HG02588 (cell line): ENCODE results near the gene C19orf12.
"Not testable (repeated sequence)": the region's sequence is repeated elsewhere in the genome, so short reads cannot be mapped to it uniquely, and the experiment has no call there.

ENCODE experiments used
- ATAC-seq: cut with Tn5 transposase; IDR thresholded peaks from one replicate; pipeline ENCODE4 v1.9.1; 2021; ENCODE audit warnings: mild to moderate bottlenecking, moderate library complexity; ENCODE audit not compliant: unreplicated experiment

The C19orf12 gene

DNA sequence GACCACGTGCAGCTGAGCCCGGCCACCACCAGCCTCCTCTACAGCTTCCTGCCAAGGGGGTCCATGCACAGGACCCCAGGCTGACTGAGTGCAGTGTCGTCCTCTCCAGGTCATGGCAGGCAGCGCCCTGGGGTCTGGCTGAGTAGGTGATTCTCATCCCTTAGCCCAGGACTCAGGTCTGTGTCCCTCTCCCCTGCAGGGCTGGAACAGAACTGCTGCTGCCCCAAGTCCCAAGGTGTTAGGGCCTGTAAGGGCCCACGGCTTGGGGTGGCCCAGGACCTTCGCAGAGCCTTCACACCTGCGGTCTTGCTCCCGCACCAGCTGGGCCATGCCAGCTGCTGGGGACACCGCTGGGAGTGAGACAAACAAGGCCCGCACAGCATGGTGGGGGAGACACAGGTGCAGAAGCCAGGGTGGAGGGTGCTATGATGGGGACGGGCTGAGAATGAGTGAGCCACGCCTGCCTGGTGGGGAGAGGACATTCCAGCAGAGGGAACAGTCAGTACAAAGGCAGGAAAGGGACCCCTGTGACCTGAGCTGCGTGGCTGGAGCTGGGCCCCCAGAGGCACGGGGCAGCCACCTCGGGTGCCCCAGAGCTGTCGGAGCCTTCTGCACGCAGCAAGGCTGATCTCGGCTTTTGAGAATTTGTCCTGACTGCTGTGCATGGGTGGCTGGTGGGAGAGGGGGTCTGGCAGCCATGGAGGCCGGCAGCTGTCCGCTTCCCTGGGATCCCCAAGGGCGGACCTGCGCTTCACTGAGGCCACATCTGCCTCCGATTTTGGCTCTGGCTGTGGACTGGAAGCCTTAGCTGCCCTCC is 37.9 kb downstream of the C19orf12 start:
- no peak for ATAC-seq

DNA sequence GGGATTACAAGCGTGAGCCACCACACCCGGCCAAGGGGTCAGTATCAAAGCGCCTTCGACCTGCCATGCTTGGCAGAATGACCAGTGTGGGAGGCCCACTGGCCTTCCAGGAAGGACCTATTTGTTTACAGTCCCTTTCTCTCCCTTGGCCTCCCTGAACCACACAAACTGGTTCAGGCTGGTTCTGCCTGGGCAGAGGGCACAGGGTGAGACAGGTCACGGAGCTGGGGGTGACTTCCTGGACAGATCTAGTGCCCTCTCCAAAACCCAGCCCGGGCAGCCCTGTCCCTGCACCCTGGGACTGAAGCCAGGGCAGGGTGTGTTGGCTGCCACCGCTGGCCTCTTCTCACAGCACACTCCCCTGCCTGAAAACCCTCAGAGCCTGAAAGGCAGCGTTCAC is 38.5 kb downstream of the C19orf12 start:
- ATAC-seq: no peak

DNA sequence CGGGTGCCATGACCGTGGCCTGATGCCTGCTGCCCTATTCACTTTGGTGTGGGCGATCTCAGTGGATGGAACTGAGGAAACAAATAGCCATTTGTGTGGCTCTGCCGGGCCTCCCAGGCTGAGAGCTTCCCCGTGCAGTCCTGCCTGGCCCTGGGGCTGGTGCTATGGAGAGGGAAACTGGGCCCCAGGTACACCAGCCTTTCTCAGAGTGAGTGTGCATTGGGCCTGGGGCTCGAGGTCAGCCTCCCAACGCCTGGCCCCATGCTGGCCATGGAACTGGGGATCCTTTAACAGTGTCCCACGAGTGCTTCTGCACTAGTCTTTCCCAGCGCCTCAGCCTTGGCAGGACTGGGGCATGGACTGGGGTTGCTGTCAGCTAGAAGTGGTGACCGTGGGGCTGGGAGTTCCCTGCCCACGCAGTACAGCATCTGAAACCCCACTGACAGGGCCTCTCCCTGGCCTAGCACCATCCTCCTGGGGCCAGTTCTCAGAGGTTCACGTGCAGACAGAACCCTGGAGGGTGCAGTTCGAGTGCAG is 39.3 kb downstream of the C19orf12 start:
- ATAC-seq: no peak

DNA sequence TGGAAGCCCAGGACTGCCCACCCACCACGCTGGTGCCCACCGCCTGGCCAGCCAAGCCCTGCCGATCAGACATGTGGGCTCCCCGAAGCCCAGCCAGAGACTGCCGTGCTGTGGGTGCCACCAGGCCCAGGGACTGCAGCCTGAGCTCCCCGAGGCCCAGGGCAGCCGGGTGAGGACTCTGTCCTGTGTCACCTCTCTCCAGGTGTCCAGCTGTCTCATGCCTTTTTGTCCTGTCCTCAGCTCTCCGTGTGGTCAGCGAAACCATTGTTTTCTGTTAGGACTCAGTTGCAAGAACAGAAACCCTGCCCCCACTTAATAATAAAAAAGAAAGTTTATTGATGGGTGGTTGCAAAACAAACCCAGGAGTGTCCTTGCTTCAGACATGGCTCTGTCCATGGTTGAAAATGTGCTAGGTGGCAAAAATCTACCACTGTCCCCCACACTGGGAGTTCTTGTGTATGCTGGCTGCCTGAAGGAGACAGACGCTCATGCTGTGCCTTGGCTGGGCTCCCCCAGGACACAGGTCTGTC is 39.9 kb downstream of the C19orf12 start:
- ATAC-seq: no peak

DNA sequence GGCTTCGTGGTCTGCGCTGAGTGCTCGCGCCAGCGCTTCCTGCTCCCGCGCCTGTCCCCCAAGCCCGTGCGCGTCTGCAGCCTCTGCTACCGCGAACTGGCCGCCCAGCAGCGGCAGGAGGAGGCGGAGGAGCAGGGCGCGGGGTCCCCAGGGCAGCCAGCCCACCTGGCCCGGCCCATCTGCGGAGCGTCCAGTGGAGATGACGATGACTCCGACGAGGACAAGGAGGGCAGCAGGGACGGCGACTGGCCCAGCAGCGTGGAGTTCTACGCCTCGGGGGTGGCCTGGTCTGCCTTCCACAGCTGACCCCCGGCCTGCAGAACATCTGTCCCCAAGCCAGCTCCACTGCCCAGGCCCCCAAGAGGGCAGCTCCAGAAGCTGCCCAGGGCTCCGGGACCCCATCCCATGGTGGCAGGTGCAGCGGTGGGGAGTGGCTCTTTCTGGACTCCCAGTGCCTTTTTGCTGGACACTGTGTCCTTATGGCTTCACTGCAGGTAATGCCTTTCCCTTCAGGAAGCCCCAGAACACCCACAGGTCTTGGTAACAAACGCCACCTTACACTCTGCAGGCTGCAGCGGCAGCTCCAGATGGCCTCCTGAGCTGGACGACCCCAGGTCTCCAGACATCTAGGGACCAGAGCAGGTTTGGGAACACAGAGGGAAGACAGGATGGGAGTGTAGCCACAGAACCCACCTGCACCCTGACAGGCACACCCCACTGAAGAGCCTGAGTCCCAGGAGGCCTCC is 40.5 kb downstream of the C19orf12 start:
- ATAC-seq: no peak

- no peak for ATAC-seq
Observed at GRCh38 chr19:29673451-29674371, 41.4 kb downstream of the C19orf12 start.

DNA sequence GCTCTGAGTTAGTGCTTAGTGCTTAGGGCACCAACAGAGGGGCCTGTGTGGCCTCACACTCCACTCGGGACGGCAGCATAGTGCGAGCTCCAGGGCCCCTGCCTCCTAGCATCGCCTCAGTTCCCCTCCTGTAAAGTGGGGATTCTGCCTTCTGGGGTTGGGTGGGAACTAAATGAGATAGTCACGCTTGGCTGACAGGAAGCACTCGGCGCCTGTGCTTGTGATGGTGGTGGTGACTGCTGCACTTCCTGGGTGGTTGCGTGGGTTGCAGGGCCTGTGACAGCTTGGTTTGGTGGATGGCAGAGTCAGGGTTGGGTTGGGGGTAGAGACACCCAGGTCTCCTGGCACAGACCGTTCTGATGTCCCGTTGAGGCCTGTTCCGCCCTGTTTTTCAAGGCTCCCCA is 42.1 kb downstream of the C19orf12 start:
- peak; percentile 43 for ATAC-seq

GRCh38 chr19:29672319-29672932 is 42.6 kb downstream of the C19orf12 start:
- ATAC-seq: no peak

DNA sequence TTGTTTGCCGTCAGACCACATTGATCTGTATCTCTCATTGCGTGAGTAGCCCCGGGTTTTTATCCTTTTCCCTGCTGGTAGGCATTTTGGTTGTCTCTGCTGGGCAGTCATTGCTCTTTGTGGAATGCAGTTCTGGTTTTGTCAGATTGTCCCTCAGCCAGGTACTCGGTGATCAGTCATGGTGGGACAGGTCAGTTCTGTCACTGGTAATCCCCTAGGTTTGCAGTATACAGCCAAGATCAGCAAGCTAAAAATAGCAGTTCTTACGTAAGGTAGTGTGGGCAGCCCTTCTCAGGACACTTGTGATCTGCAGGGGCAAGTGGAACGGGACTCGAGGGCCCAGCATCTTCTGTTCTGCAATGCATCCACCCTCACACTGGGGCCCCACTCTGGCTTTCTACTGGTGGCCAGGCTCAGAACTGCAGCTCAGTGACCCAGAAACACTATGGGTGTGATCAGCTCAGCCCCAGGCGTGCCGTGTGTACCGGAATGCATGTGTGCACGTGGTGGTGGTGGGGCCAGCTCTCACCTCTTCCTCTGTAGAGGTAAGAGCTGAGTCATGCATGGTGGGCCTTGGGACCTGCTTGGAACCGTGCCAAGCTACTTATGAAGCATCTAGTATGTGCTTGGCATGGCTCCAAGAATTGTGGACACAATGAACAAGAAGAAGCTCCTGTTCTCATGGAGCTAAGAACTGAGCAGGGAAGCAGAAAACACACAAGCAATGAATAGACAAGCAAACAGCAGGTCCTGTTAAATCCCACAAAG is 43.5 kb downstream of the C19orf12 start:
- peak; percentile 59 for ATAC-seq

GRCh38 chr19:29671026-29671392 is 44.1 kb downstream of the C19orf12 start:
- ATAC-seq: not testable (repeated sequence)

- ATAC-seq: no peak
Observed at GRCh38 chr19:29670255-29670654, 44.8 kb downstream of the C19orf12 start.

DNA sequence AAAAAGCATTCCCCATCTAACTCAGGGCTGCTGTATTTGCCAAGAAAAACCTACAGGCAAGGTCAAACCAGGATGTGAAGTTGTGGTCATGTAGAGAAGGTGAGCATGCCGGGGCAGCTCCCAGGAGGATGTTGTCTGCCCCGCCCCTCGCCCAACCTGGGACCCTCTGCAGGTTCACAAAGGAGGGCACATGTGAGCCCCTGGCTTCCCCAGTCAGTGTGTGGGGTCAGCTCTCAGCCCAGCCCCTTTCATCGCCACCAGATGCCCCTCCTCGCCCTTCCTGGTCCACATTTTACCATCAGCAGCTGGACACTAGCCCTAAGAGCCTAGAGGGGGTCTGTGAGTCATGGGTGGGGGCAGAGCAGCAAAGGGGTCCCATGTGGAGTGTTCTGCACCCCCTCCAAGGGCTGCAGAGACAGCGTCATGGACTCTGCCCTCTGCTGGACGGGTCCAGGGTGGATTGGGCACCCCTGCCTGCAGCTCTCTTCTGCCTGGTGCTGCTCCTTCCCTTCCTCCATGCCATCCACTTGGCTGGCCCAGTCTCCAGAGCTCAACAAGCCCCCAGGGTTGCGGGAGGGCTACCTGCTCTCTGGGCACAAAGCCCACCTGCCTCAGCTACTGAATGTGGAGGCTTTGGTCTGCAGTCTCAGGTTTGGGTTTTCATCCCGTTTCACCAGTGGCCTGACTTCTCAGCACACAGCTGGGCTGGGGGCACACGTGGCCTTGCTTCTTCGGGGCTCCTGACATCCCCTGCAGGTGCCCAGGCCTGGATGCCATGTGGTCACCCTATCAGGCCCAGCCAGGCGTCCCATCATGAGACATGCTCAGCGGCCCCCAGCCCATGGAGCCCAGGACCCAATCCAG is 46.1 kb downstream of the C19orf12 start:
- ATAC-seq: no peak

GRCh38 chr19:29667901-29668341 is 47.1 kb downstream of the C19orf12 start:
- ATAC-seq: no peak

DNA sequence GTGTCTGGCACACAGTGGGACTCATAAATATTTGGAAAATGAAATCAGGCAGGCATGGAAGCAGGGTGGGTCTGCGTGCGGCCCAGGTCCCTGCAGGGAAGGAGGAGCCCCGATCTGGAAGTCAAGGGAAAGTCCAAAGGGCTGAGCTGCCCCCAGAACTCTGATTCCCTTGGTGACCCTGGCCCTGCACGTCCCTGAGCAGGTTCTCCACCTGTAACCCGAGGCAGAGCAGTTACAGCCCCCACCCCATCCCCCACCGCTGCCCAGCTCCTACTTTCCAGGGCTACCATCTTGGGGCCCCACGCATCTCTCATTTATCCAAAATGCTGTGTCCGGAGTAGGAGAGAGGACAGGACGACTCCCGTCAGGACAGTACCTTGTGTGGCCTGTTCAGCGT is 47.7 kb downstream of the C19orf12 start:
- no peak for ATAC-seq

DNA sequence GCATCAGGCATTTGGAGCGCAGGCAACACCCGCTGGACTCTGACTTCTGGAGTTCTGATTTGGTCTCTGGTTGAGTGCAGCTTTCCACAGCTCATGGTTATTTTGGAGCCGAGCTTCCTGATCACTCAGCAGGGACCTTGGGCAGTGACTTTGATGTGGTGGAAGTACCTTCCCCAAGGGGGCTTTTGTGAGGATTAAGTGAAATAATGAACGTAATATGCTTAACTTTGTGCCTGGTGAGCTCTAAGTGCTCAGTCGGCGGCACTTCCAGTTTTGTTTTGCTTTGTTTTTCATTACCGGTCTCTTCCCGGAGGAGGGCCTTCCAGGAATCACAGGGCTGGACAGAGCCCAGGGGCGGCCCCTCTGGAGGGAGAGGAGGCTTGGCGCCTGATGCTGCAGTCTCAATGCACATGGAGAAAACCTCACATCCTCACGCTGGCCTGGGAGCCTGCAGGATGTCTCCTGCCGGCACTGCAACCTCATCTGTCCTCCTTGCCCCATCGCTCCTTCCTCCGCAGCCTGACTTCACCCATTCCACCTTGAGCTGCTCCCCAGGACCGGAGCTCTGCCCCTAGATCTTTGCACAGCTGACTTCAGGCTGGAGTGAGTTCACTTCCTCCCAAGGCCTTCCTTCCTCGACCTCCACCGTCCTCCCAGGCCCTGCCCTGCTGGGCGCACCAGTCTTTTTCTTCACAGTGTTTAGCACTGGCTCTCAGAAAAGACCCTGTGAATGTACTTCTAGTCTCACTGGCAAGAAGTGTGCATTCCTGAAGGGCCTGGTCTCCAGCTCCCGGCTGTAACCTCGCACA is 48.3 kb downstream of the C19orf12 start:
- ATAC-seq: no peak

GRCh38 chr19:29665826-29666577 is 49.1 kb downstream of the C19orf12 start:
- ATAC-seq: peak; percentile 2
